Bronchial epithelial cell (primary cell): ENCODE results near the gene CARD9. TPM values are rescaled to one million over a fixed set of nuclear protein-coding genes. Genes with fewer than 3 reads are reported as not detected.

Experiments
- DNase-seq: peaks from one replicate; pipeline ENCODE4 v3.0.0-alpha.2; 2010; ENCODE audit warnings: low read depth
- FAIRE-seq: peaks from 2 replicates; lab custom pipeline; 2011; peaks lifted over from hg19 to GRCh38; lab: Jason Lieb, UNC
- H3K27me3 ChIP-seq: 2 replicates; pipeline ENCODE4 v1.5.1; 2011; ENCODE audit warnings: low read length; ENCODE audit not compliant: control insufficient read depth, insufficient read depth
- H3K36me3 ChIP-seq: 2 replicates; pipeline ENCODE4 v1.5.1; 2011; ENCODE audit warnings: low read length; ENCODE audit not compliant: control insufficient read depth, insufficient read depth
- H3K4me3 ChIP-seq: 2 replicates; pipeline ENCODE4 v1.5.1; 2011; ENCODE audit warnings: mild to moderate bottlenecking, low read depth, low read length, control low read depth
- CTCF ChIP-seq: IDR thresholded peaks from 2 replicates; pipeline ENCODE4 v1.5.1; 2011; ENCODE audit warnings: mild to moderate bottlenecking, moderate library complexity, low read length, control low read depth, inconsistent platforms; ENCODE audit not compliant: insufficient read depth, severe bottlenecking
- total RNA-seq: library from RNA; depleted of rRNA; stranded (reverse); fragments of >200 nt; gene quantifications from 2 replicates; pipeline ENCODE4 v1.2.1, GENCODE V29; 2014

The CARD9 gene
- total RNA-seq, 1 donor from 2014 or later = 0.53 TPM

GRCh38 chr9:136389396-136389795 is 15.9 kb upstream of the CARD9 start:
- TF ChIP-seq CTCF = no peak
- peaks cover 46% of the 10 kb centered on the region for H3K36me3 ChIP-seq
- no peak overlapping the region for H3K4me3 ChIP-seq
- DNase-seq (no peak), FAIRE-seq (peak; percentile 40)
- no peaks in the 10 kb centered on the region for H3K27me3 ChIP-seq

- Histone ChIP-seq H3K4me3 (no peak overlapping the region), H3K27me3 (no peaks in the 10 kb centered on the region), H3K36me3 (peaks cover 36% of the 10 kb centered on the region)
- FAIRE-seq = no peak
- DNase-seq = no peak
- no peak for TF ChIP-seq CTCF
Observed at GRCh38 chr9:136387217-136387616, 13.7 kb upstream of the CARD9 start.

GRCh38 chr9:136386018-136386417 is 12.5 kb upstream of the CARD9 start:
- H3K36me3 ChIP-seq = peaks cover 30% of the 10 kb centered on the region
- no peak overlapping the region for H3K4me3 ChIP-seq
- DNase-seq = no peak
- no peak for TF ChIP-seq CTCF
- H3K27me3 ChIP-seq = no peaks in the 10 kb centered on the region
- no peak for FAIRE-seq

DNA sequence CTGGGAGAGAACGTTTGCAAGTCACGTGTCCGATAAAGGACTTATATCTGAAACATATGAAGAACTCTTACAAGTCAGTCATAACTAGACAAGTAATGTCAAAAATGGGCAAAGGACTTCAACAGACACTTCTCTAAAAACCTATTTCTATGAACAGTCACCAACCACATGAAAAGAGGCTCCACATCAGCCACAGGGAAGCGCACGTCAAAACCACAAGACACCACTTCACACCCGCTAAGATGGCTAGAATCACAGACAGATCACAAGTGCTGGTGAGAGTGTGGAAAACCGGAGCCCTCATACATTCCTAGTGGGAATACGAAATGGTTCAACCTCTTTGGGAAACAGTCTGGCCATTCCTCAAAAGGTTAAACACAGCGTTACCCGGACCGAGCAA is 11.5 kb upstream of the CARD9 start:
- DNase-seq (no peak), FAIRE-seq (no peak)
- Histone ChIP-seq H3K36me3 (peaks cover 36% of the 10 kb centered on the region), H3K27me3 (no peaks in the 10 kb centered on the region), H3K4me3 (no peak overlapping the region)
- TF ChIP-seq CTCF = no peak

GRCh38 chr9:136383436-136383835 is 10.0 kb upstream of the CARD9 start:
- Histone ChIP-seq H3K4me3 (no peak overlapping the region), H3K36me3 (peaks cover 40% of the 10 kb centered on the region), H3K27me3 (no peaks in the 10 kb centered on the region)
- DNase-seq = no peak
- no peak for FAIRE-seq
- TF ChIP-seq CTCF = no peak

DNA sequence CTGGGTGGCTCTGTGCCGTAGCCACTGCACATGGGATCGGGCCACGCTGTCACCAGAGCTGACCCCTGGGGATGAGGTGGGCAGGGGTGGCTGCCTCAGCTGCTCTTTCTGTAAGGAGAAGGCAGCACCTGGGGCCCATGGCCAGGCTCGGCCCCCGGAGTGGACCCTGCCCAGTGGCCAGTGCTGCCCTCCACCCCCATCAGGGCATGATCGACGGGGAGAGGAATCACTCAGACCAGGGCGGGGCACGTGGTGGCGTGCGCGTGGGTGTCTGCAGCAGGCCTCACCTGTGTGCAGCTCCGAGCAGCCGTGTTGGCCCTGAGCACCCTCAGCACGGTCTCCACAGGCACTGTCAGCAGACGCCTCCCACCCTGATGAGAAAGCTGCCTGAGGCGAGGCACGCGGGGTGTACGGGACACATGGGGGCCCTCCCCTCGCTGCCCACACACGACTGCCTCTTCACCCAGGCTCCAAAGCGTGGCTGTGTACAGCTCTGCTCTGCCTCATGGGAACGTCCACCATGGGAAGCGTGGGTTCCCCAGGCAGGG is 8.6 kb upstream of the CARD9 start:
- TF ChIP-seq CTCF = no peak
- FAIRE-seq = no peak
- H3K36me3 ChIP-seq = peaks cover 34% of the 10 kb centered on the region
- no peaks in the 10 kb centered on the region for H3K27me3 ChIP-seq
- DNase-seq = no peak
- H3K4me3 ChIP-seq = no peak overlapping the region
